Measurements from ENCODE around the gene PGAP6. TPM values are rescaled to one million over a fixed set of nuclear protein-coding genes. Genes with fewer than 3 reads are reported as not detected.
"Not testable (repeated sequence)": the region's sequence is repeated elsewhere in the genome, so short reads cannot be mapped to it uniquely, and the experiment has no call there.

PGAP6 gene
- total RNA-seq, 2 experiments from 2014 or later = 22.8 to 24.1 TPM

- no peaks in the 10 kb centered on the region for H3K27me3 Mint-ChIP-seq
- no peak for DNase-seq
- H3K9me3 Mint-ChIP-seq = no peaks in the 10 kb centered on the region
- no peaks in the 10 kb centered on the region for H3K36me3 Mint-ChIP-seq
- no peak overlapping the region for H3K27ac Mint-ChIP-seq
- H3K4me1 Mint-ChIP-seq = peaks cover 16% of the 10 kb centered on the region
- no peak overlapping the region for H3K4me3 Mint-ChIP-seq
Observed at GRCh38 chr16:356741-357140, 25.0 kb downstream of the PGAP6 start.

- Mint-ChIP-seq H3K4me3 (no peak overlapping the region), H3K27ac (peak overlapping the region; percentile 80)
Observed at GRCh38 chr16:354971-355461, 26.8 kb downstream of the PGAP6 start.

GRCh38 chr16:354291-354881 is 27.4 kb downstream of the PGAP6 start:
- Mint-ChIP-seq H3K9me3 (no peaks in the 10 kb centered on the region), H3K27me3 (no peaks in the 10 kb centered on the region), H3K4me1 (peaks cover 35% of the 10 kb centered on the region), H3K4me3 (peak overlapping the region; percentile 11), H3K27ac (peak overlapping the region; percentile 7), H3K36me3 (peaks cover 10% of the 10 kb centered on the region)
- no peak for DNase-seq

More at GRCh38 chr16:354971-355461, 26.8 kb downstream of the PGAP6 start:
- Mint-ChIP-seq H3K27me3 (no peaks in the 10 kb centered on the region), H3K36me3 (peaks cover 8% of the 10 kb centered on the region), H3K9me3 (no peaks in the 10 kb centered on the region), H3K4me1 (peaks cover 29% of the 10 kb centered on the region)
- DNase-seq = no peak

GRCh38 chr16:353404-354290 is 28.1 kb downstream of the PGAP6 start:
- no peaks in the 10 kb centered on the region for H3K9me3 Mint-ChIP-seq
- peaks cover 10% of the 10 kb centered on the region for H3K36me3 Mint-ChIP-seq
- no peak overlapping the region for H3K27ac Mint-ChIP-seq
- peaks cover 39% of the 10 kb centered on the region for H3K4me1 Mint-ChIP-seq
- no peak for DNase-seq
- H3K27me3 Mint-ChIP-seq = no peaks in the 10 kb centered on the region
- peak overlapping the region; percentile 11 for H3K4me3 Mint-ChIP-seq

GRCh38 chr16:352547-353403 is 29.0 kb downstream of the PGAP6 start, which contains the start of gene AXIN1:
Gene AXIN1, minus strand, starts transcription at chr16:352723. Its CDS starts 5,698 bp downstream, at chr16:347025.
- H3K36me3 Mint-ChIP-seq = peaks cover 10% of the 10 kb centered on the region
- peak within 1 kb of the TSS; percentile 84 for H3K27ac Mint-ChIP-seq
- peak within 1 kb of the TSS; percentile 83 for H3K4me3 Mint-ChIP-seq
- H3K27me3 Mint-ChIP-seq = no peaks in the 10 kb centered on the region
- H3K9me3 Mint-ChIP-seq = no peaks in the 10 kb centered on the region
- peaks cover 47% of the 10 kb centered on the region for H3K4me1 Mint-ChIP-seq
- DNase-seq = peak; percentile 99

- Mint-ChIP-seq H3K4me3 (peak overlapping the region; percentile 83), H3K36me3 (peaks cover 10% of the 10 kb centered on the region), H3K27ac (peak overlapping the region; percentile 84), H3K9me3 (no peaks in the 10 kb centered on the region), H3K4me1 (peaks cover 54% of the 10 kb centered on the region), H3K27me3 (no peaks in the 10 kb centered on the region)
- no peak for DNase-seq
Observed at GRCh38 chr16:351804-352520, 29.8 kb downstream of the PGAP6 start.

GRCh38 chr16:350203-350602 is 31.6 kb downstream of the PGAP6 start:
- DNase-seq = no peak
- H3K4me1 Mint-ChIP-seq = peaks cover 51% of the 10 kb centered on the region
- H3K4me3 Mint-ChIP-seq = no peak overlapping the region

GRCh38 chr16:349211-349610 is 32.6 kb downstream of the PGAP6 start:
- H3K4me3 Mint-ChIP-seq = peak overlapping the region; percentile 40
- no peak for DNase-seq
- H3K27me3 Mint-ChIP-seq = no peaks in the 10 kb centered on the region
- peaks cover 14% of the 10 kb centered on the region for H3K36me3 Mint-ChIP-seq
- H3K9me3 Mint-ChIP-seq = no peaks in the 10 kb centered on the region
- H3K4me1 Mint-ChIP-seq = peaks cover 51% of the 10 kb centered on the region
- peak overlapping the region; percentile 63 for H3K27ac Mint-ChIP-seq

More at GRCh38 chr16:350203-350602, 31.6 kb downstream of the PGAP6 start:
- Mint-ChIP-seq H3K9me3 (no peaks in the 10 kb centered on the region), H3K36me3 (peaks cover 10% of the 10 kb centered on the region), H3K27me3 (no peaks in the 10 kb centered on the region), H3K27ac (no peak overlapping the region)

- not testable (repeated sequence) for H3K27me3 Mint-ChIP-seq, H3K4me3 Mint-ChIP-seq, DNase-seq, H3K27ac Mint-ChIP-seq, H3K9me3 Mint-ChIP-seq
- H3K4me1 Mint-ChIP-seq = peaks cover 49% of the 10 kb centered on the region
- H3K36me3 Mint-ChIP-seq = peaks cover 19% of the 10 kb centered on the region
Observed at GRCh38 chr16:348495-348894, 33.3 kb downstream of the PGAP6 start.

GRCh38 chr16:347203-347602 is 34.6 kb downstream of the PGAP6 start:
- Mint-ChIP-seq H3K4me1 (peaks cover 62% of the 10 kb centered on the region), H3K36me3 (peaks cover 22% of the 10 kb centered on the region), H3K27ac (no peak overlapping the region), H3K27me3 (no peaks in the 10 kb centered on the region), H3K9me3 (no peaks in the 10 kb centered on the region), H3K4me3 (no peak overlapping the region)
- no peak for DNase-seq

- Mint-ChIP-seq H3K9me3 (no peaks in the 10 kb centered on the region), H3K36me3 (peaks cover 26% of the 10 kb centered on the region), H3K4me1 (peaks cover 66% of the 10 kb centered on the region), H3K27me3 (no peaks in the 10 kb centered on the region), H3K4me3 (no peak overlapping the region), H3K27ac (no peak overlapping the region)
- DNase-seq = no peak
Observed at GRCh38 chr16:346587-346986, 35.2 kb downstream of the PGAP6 start.

- Mint-ChIP-seq H3K4me1 (peaks cover 62% of the 10 kb centered on the region), H3K27me3 (no peaks in the 10 kb centered on the region), H3K36me3 (peaks cover 25% of the 10 kb centered on the region), H3K9me3 (no peaks in the 10 kb centered on the region), H3K27ac (no peak overlapping the region), H3K4me3 (no peak overlapping the region)
- DNase-seq = no peak
Observed at GRCh38 chr16:345772-346171, 36.0 kb downstream of the PGAP6 start.

GRCh38 chr16:342455-343213 is 39.1 kb downstream of the PGAP6 start:
- no peak for DNase-seq
- peaks cover 56% of the 10 kb centered on the region for H3K4me1 Mint-ChIP-seq

GRCh38 chr16:341974-342336 is 39.8 kb downstream of the PGAP6 start:
- H3K27ac Mint-ChIP-seq, DNase-seq, H3K27me3 Mint-ChIP-seq, H3K9me3 Mint-ChIP-seq: not testable (repeated sequence)
- H3K36me3 Mint-ChIP-seq = peaks cover 29% of the 10 kb centered on the region
- peak overlapping the region; percentile 22 for H3K4me3 Mint-ChIP-seq
- H3K4me1 Mint-ChIP-seq = peaks cover 50% of the 10 kb centered on the region

More at GRCh38 chr16:342455-343213, 39.1 kb downstream of the PGAP6 start:
- Mint-ChIP-seq H3K36me3 (peaks cover 29% of the 10 kb centered on the region), H3K27me3 (no peaks in the 10 kb centered on the region), H3K9me3 (no peaks in the 10 kb centered on the region), H3K4me3 (no peak overlapping the region), H3K27ac (no peak overlapping the region)

All from activated naive CD8-positive, alpha-beta T cell treated with anti-CD3 and anti-CD28 coated beads for 36 hours (primary cell).